Measurements from ENCODE around the gene ADAM12.

DNA sequence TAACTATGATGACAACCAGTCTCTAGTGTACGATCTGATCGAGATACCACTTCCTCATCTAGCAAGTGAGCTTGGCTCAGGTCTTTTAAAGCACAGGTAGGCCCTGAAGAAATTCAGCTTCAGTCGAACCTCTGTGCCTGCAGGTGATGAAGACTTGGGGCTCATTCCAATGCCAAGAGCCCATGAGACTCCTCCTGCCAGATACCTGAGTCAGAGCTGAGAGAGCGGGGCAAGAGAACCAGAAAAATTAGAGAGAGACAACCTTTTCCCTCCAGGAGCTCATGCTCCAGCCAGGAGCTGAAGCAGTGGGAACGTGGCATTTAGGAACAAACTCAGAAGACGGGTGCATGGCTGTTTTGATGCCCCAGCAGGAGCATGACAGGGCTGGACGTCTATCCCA, 259.3 kb downstream of the ADAM12 start:
- no peak for TF ChIP-seq POLR2A (IDR thresholded peaks at IDR 0.05)
- TF ChIP-seq, protein P1, sequence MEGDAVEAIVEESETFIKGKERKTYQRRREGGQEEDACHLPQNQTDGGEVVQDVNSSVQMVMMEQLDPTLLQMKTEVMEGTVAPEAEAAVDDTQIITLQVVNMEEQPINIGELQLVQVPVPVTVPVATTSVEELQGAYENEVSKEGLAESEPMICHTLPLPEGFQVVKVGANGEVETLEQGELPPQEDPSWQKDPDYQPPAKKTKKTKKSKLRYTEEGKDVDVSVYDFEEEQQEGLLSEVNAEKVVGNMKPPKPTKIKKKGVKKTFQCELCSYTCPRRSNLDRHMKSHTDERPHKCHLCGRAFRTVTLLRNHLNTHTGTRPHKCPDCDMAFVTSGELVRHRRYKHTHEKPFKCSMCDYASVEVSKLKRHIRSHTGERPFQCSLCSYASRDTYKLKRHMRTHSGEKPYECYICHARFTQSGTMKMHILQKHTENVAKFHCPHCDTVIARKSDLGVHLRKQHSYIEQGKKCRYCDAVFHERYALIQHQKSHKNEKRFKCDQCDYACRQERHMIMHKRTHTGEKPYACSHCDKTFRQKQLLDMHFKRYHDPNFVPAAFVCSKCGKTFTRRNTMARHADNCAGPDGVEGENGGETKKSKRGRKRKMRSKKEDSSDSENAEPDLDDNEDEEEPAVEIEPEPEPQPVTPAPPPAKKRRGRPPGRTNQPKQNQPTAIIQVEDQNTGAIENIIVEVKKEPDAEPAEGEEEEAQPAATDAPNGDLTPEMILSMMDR (IDR thresholded peaks at IDR 0.05) = no peak
